HG03095 (cell line): ENCODE data around the gene PROX1.

Experiments used
- ATAC-seq: cut with Tn5 transposase; IDR thresholded peaks from one replicate; pipeline ENCODE4 v1.9.1; 2021; ENCODE audit warnings: moderate library complexity; ENCODE audit not compliant: unreplicated experiment

Gene PROX1

GRCh38 chr1:213997038-213997771 is 9.4 kb downstream of the PROX1 start:
- no peak for ATAC-seq

GRCh38 chr1:213997772-213998107 is 10.0 kb downstream of the PROX1 start:
- ATAC-seq: no peak

- ATAC-seq: no peak
These were observed 11.0 kb downstream of the PROX1 start for GRCh38 chr1:213998785-213999184.

- ATAC-seq: no peak
These were observed 12.0 kb downstream of the PROX1 start for GRCh38 chr1:213999732-214000131.

GRCh38 chr1:214002060-214002459 is 14.3 kb downstream of the PROX1 start:
- ATAC-seq: no peak

GRCh38 chr1:214002472-214002871 is 14.7 kb downstream of the PROX1 start:
- ATAC-seq: no peak

- ATAC-seq: no peak
These were observed 15.5 kb downstream of the PROX1 start for GRCh38 chr1:214003233-214003632.

GRCh38 chr1:214004014-214004413 is 16.2 kb downstream of the PROX1 start:
- no peak for ATAC-seq

GRCh38 chr1:214004795-214005194 is 17.0 kb downstream of the PROX1 start:
- no peak for ATAC-seq

GRCh38 chr1:214005708-214006107 is 17.9 kb downstream of the PROX1 start:
- no peak for ATAC-seq

GRCh38 chr1:214006845-214007244 is 19.1 kb downstream of the PROX1 start:
- no peak for ATAC-seq

GRCh38 chr1:214008347-214008746 is 20.6 kb downstream of the PROX1 start:
- ATAC-seq: no peak

GRCh38 chr1:214008791-214009422 is 21.1 kb downstream of the PROX1 start:
- ATAC-seq: no peak

GRCh38 chr1:214009423-214010196 is 21.8 kb downstream of the PROX1 start:
- ATAC-seq: no peak

- no peak for ATAC-seq
These were observed 22.4 kb downstream of the PROX1 start for GRCh38 chr1:214010197-214010573.

- ATAC-seq: no peak
These were observed 22.9 kb downstream of the PROX1 start for GRCh38 chr1:214010717-214011116.

- ATAC-seq: no peak
These were observed 24.6 kb downstream of the PROX1 start for GRCh38 chr1:214012418-214012817.

- no peak for ATAC-seq
These were observed 26.0 kb downstream of the PROX1 start for GRCh38 chr1:214013614-214014377.

- ATAC-seq: no peak
These were observed 27.0 kb downstream of the PROX1 start for GRCh38 chr1:214014730-214015129.

GRCh38 chr1:214017191-214017982 is 29.6 kb downstream of the PROX1 start:
- ATAC-seq: no peak
